IPS-NIHi11 (cell line): ENCODE results near the gene CTR9.
A peak's percentile ranks its signal among the peaks of the same experiment; 100 is the strongest.

ENCODE experiments used
- DNase-seq: peaks from one replicate; pipeline ENCODE4 v3.0.0; 2012; ENCODE audit warnings: mixed read lengths, low spot score

The CTR9 gene

DNA sequence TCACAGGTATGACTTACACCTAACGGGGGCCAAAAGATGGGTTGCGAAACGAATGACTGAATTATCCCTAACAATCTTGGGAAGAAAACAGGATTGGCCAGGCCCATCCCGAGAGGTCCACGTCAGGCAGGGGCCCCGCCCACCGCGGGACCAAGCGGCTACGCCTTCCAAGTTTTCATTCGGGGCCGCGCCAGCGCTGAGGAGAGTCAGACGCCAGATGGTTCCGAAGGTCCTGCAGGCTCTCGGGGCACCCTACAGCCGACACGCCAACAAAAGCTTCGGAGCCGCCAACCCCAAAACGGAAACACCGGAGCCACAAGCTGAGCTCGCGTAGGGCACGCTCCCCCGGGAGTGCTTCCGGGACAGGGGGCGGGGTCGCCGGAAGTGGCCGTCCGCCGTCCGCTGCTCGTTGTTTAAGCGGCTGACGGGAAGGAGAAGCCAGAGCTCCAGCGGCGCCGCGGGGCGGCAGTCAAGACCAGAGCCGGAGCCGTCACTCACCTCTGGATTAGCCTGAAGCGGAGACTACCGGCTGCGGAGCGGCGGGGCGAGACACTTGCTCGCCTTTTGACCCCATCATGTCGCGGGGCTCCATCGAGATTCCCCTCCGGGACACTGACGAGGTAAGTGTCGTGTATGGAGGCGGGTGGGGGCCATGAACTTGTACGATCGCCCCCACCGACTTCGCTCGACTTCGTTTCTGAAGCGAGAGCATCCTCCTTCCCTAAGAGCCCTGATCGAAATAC lies at the start of gene CTR9:
Gene CTR9 (plus strand): TSS at position 409 of the 743 bp plus-strand sequence. CDS start 167 bp downstream, at position 576.
- DNase-seq = peak; percentile 88

- DNase-seq = no peak
Measured at GRCh38 chr11:10701982-10702381, 49.1 kb upstream of the CTR9 start.

DNA sequence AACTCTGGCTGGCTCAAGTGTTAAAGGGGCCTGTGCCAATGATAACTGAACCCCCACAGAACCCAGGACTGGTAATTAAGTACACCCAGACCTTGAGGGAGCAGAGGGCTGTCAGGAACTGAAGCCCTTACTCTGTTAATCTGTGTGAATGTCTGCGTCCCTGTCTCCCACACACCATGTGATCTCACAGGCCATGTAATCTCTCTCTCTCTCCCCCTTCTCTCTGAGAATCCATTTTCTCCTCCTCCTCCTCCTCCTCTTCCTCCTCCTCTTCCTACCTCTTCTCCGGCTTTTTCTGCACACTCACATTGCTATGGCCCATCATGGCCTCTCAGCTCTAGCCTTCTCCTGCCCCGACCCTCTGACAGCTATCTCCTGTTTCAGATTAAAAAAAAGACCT lies 42.9 kb upstream of the CTR9 start:
- DNase-seq = no peak

GRCh38 chr11:10709299-10710086 lies 41.6 kb upstream of the CTR9 start:
- no peak for DNase-seq

- DNase-seq = no peak
Measured at GRCh38 chr11:10715571-10715970, 35.5 kb upstream of the CTR9 start.

- DNase-seq = no peak
Measured at GRCh38 chr11:10716122-10716521, 34.9 kb upstream of the CTR9 start.

DNA sequence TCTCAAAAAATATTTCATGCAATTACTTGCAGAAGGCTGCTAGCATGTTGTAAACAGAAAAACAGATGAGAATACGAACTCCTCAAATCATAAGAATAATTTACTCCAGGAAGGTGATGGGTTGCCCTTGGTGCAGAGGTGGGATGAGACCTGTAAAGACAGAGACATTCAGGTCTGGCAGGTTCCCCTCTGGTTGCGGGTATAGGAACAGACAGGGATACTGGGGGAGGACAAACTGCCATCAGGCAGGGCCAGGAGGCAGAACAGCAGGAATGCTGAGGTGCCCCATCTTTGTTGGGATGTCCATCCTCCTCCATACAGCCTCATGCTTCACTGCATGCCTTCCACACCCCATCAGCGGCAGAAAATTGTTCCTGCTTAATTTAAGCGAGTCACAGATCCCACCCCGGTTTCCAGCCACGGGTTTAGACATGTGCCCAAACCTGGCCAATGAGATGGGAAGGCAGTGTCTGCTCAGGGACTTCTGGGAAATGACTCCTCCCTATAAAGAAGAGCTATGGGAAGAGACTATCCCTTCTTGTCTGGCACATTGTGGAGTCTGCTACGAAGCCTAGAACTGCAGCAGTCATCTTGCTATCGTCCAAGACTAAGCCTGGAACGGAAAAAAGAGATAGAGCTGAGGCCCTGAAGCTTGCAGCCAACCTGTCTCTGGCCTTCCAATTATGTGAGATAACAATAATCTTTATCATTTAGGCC lies 34.3 kb upstream of the CTR9 start:
- no peak for DNase-seq

DNA sequence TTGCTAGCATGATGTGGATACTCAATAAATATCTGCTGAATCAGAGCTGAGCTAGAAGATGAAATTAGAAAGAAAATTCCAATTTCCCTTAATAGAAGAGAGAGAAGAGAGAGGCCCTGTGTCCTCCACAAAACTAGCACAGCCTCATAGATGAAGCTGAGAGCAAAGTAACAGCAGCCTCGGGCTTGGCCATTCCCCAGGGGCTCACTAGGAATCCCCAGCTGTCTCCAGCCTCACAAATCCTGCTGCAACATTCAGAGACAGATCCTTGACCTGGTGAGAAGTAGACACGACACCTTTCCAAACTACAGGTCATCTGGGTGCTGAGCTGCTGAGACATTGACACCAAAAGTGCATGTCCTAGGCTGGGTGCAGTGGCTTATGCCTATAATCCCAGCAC lies 31.4 kb upstream of the CTR9 start:
- no peak for DNase-seq

DNA sequence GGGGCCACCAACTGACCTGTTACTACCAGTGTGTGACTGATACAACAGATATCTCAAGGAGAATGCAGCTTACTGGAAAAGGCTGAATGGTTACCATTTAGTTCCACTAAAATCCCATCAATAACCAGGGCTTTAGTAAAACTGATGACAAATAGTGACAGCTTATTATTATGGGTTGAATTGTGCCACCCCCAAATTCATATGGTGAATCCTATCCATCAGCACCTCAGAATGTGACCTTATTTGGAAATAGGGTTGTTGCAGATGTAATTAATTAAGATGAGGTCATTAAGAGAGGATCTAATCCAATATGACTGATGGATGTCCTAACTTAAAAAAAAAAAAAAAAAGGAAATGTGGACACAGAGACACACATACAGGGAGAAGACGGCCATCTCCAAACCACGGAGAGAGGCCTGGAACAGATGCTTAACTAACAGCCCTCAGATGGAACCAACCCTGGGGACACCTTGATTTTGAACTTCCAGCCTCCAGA lies 30.1 kb upstream of the CTR9 start:
- no peak for DNase-seq

- no peak for DNase-seq
Measured at GRCh38 chr11:10722307-10722706, 28.7 kb upstream of the CTR9 start.

DNA sequence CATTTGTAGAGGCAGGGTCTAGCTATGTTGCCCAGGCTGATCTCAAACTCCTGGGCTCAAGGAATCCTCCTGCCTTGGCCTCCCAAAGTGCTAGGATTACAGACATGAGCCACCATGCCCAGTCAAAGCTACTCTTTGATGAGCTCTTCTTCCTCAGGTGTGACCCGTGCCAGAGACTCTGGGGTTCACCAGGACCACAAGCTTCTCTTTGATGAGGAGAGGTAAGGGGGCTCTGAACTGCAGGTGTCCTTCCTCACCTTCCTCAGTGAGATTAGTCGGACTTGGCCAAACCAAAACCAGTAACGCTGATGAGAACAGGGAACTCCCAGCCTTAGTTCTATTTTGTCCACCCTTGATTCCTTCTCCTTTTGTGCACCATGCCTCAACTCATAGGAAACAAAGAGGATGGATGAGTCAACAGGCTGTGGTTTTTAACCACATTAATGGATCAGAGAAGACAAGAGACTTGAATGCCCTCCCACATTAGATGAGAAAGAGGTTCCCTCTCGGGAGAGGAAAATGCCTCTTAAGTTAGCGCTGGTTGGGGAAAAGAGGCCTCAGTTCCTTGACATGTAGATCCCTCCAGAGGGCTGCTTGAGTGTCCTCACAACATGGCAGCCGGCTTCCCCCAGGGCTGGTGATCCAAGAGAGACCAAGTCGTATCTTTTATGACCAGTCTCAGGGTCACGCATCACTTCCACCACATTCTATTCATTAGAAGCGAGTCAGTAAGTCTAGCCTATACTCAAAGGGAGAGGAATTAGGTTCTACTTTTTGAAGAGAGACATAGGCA lies 25.7 kb upstream of the CTR9 start:
- no peak for DNase-seq

- no peak for DNase-seq
Measured at GRCh38 chr11:10725907-10726253, 25.2 kb upstream of the CTR9 start.

DNA sequence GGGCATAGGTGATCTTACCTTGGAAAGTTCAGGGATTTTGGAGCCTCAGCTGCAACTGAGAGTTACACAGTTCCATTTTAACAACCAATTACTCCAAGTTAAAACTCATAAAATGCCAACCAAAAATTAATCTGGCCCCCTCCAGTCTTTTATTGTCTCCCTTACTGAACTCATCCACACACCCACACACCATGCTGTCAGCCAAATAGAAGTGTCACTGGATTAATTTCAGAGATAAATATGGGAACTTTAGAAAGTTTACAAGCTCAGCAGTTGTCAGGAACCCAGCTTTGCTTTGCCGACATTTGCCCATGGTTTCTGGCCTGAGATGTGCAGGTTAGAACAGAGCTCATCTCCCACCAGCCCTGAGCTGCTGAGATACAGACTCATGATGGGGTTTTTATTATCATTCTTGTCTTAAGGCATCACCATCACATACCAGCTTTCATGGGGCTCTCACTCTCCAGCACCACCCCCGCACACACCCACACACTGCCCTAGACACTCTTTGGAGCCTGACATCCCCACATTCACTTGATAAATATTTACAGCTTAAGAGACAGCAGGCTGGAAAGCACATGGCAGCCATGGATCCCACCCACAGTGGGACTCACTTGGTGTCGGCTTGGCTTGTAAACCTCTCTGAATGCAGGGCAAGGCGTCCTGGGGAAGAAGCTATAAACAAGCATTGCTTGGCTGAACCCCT lies 23.7 kb upstream of the CTR9 start:
- DNase-seq = no peak

- no peak for DNase-seq
Measured at GRCh38 chr11:10728154-10728553, 22.9 kb upstream of the CTR9 start.

DNA sequence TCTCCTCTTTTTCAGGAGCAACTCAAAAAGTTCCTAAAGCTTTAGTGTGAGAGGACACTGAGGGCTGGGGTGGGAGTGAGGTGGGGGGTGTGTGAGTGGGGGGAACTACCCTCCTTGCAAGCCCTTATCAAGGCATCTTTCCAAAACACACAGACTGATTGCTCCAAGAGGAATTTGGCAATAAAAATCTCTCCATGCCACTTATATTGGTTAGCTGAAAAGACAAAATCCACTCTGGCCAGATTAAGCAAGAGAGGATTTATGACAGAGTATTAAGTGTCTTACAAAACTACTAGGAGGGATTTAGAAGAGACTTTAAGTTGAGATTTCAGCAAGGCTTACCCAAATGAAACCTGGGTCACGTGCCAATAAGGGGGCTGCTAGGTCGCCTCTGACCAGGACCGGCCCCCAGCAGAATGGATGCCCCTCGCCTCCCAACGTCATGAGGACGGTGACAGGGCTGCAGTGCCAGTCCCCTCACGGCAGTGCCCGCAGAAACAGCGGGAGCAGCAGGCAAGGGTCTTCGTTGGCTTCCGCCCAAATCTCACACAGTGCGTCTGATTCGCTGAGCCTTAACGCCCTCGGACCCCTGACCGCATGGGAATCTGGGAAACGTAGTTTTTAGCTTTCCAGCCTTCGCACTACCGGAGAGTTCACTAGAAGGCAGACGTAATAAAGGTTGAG lies 22.1 kb upstream of the CTR9 start:
- DNase-seq = peak; percentile 73

DNA sequence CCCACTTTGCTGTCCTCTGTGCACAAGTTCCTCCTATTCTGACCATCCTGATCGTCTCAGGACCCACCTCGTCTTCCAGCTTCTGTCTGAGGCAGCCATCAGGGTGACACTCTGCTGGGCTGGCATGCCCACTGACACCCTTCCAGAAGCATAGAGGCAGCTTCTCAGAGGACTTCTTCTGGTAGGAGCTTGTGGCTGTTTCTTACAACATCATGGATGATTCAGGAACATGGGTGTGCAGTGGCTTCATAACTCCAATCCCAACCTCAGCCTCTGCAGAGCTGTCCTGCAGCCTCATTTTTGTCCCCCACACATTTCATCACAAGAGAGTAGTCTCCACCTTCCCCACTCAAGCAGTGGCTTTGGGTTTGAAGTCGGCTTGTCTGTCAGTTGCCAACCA lies 20.9 kb upstream of the CTR9 start:
- DNase-seq = no peak

DNA sequence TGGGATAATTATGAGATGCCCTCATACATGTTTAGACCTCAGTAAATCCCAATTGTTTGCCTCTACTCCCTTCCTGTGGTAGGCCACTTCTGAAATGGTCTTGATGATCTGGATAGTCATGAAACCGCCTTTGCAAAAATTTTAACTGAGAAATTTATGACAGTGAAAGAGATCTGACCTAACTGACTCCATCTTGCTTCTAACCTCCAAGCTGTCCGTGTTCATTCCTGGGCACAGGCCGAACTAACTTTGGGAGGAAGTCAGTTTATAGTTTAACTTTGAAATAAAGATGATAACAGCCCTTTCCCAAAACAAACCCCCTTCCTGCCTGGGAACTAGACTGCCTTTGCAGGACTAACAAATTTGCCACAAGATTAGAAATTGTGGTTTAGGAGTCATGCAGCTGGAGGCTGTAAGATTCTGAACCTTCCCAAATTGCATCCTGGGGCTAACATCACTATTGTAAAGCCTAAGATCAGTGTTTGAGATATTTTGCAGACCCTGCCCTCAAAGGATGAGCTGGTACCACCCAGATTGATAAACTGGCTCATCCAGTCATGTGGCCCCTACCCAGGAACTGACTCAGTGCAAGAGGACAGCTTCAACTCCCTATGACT lies 19.9 kb upstream of the CTR9 start:
- DNase-seq = no peak

DNA sequence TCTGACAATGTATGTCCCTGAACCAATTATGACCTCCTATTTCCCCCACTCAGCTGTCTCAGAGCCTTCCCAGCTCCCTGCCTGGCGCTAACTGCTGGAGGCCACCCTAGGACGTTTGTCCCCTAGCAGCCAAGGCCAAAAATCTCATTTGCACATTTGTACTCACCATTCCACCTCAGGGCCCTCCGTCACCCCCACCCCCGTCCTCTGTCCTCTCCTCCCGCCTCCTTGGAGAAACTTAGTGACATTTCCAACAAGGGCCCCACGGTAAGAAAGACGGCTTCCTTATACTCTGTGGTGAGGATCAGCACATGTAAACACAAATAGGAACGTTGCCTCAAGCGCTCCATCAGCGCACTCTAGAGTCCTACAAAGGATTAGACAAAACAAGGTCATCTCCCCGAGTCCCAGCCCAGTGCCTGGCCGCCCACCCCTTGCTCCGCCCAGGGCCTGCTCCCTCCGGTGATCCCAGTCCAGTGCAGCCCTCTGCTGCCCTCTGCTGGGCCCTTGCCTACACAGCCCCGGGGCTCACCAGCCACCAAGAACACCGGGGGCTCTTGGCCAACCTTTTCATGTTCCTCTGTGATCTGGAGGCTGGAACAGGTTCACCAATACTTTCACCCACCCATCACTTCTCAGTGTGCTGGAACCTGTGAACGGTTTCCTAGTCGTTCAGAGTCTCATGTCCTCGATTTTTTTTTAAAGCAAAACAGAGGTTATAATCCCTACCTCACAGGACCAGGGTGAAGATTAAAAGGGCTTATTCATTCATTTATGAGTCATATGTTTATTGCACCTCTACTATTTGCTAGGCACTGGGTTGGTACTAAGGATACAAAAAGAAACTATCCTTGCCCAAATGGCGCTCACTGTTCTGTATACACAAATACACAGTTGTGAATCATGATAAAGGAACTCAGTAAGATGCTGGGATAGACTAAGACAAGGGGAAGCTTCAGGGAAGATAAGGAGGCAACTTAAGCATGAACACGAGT lies 15.3 kb upstream of the CTR9 start:
- DNase-seq = peak; percentile 96
